ENCODE results near the gene GNE. TPM values are rescaled to one million over a fixed set of nuclear protein-coding genes. Genes with fewer than 3 reads are reported as not detected.

Gene GNE
- total RNA-seq, 1 experiment from 2014 or later: 8.4 TPM

GRCh38 chr9:36214571-36214970 is 43.7 kb downstream of the GNE start:
- H3K36me3 ChIP-seq (ENCODE audit: control insufficient read depth in 1 of 2, insufficient read depth in 2 of 2, low read length in 2 of 2): peaks cover 28 to 30% of the 10 kb centered on the region in 2 experiments
- ChIA-PET RAD21 (ENCODE audit: low non-redundant PET in 1 of 2, low total read pairs in 2 of 2, uncharacterized antibody in 2 of 2, unreplicated experiment in 2 of 2) (no interaction called here), POLR2A (no interaction called here), CTCF (no interaction called here)
- H3K9ac ChIP-seq (ENCODE audit: low read length): no peak overlapping the region
- no peaks in the 10 kb centered on the region for H3K27me3 ChIP-seq (ENCODE audit: insufficient read depth, low read length)
- BruUV-seq (replicated peaks): no TSS peak
- H3K27ac ChIP-seq (ENCODE audit: low read depth, low read length): no peak overlapping the region
- peaks cover 36% of the 10 kb centered on the region for H3K79me2 ChIP-seq (ENCODE audit: insufficient read depth, low read length)
- H3K4me3 ChIP-seq (replicated peaks in 1 of 2; ENCODE audit: low read depth in 1 of 2, low read length in 2 of 2): no peak overlapping the region
- DNase-seq (ENCODE audit: low read depth, low spot score): no peak
- H3K9me3 ChIP-seq (ENCODE audit: control insufficient read depth in 1 of 2, insufficient read depth in 1 of 2, low read depth in 1 of 2, low read length in 2 of 2): no peaks in the 10 kb centered on the region
- intact Hi-C loops (cut with micrococcal nuclease): no loop called here
- H3K4me1 ChIP-seq (ENCODE audit: control insufficient read depth in 1 of 2, insufficient read depth in 2 of 2, low read length in 2 of 2): no peaks in the 10 kb centered on the region
- ATAC-seq: no peak
- H3K9me2 ChIP-seq (ENCODE audit: insufficient read depth): no peaks in the 10 kb centered on the region
- 0 out of 2 replicates have a peak, but pooled peaks cover 3% of the 10 kb centered on the region for H4K20me1 ChIP-seq (ENCODE audit: insufficient read depth)
- TF ChIP-seq ZNF274 (IDR thresholded peaks at IDR 0.05; ENCODE audit: low read depth, low read length) (no peak), SRF (IDR thresholded peaks at IDR 0.05; ENCODE audit: low read depth) (no peak), CBX3 (IDR thresholded peaks at IDR 0.05; ENCODE audit: low read depth) (no peak), EGR1 (IDR thresholded peaks at IDR 0.05; ENCODE audit: low read depth) (no peak), RAD21 (IDR thresholded peaks at IDR 0.05; ENCODE audit: low read depth) (no peak), CTCF (IDR thresholded peaks at IDR 0.05 in 2 of 3, conservative IDR thresholded peaks at IDR 0.05 in 1 of 3; ENCODE audit: borderline replicate concordance in 1 of 3, insufficient read depth in 1 of 3, low read depth in 2 of 3, low read length in 2 of 3) (no peak), JUND (IDR thresholded peaks at IDR 0.05) (no peak), SIN3A (IDR thresholded peaks at IDR 0.05; ENCODE audit: low read depth) (no peak), CEBPB (IDR thresholded peaks at IDR 0.05; ENCODE audit: low read depth) (no peak), YY1 (IDR thresholded peaks at IDR 0.05; ENCODE audit: extremely low read depth, insufficient replicate concordance, low read depth, low read length) (no peak), ATF3 (IDR thresholded peaks at IDR 0.05) (no peak), EZH2 (IDR thresholded peaks at IDR 0.05) (no peak), ZFX (IDR thresholded peaks at IDR 0.05) (no peak), POLR2AphosphoS5 (IDR thresholded peaks at IDR 0.05; ENCODE audit: low read depth, low read length) (no peak), EZH2phosphoT487 (IDR thresholded peaks at IDR 0.05; ENCODE audit: borderline replicate concordance) (no peak)
- no peak overlapping the region for H2AFZ ChIP-seq (ENCODE audit: low read depth, low read length, poor library complexity, severe bottlenecking)
- no peak overlapping the region for H3K4me2 ChIP-seq (ENCODE audit: low read length)
